Measurements from ENCODE around the gene TMPRSS12. TPM values are rescaled to one million over a fixed set of nuclear protein-coding genes. Genes with fewer than 3 reads are reported as not detected.

TMPRSS12 gene
- total and polyA plus RNA-seq, 9 of the 15 experiments (the other 6 are each of a cell fraction or from before 2014, with no cell fraction given) = 0.04 TPM; not detected in 8

DNA sequence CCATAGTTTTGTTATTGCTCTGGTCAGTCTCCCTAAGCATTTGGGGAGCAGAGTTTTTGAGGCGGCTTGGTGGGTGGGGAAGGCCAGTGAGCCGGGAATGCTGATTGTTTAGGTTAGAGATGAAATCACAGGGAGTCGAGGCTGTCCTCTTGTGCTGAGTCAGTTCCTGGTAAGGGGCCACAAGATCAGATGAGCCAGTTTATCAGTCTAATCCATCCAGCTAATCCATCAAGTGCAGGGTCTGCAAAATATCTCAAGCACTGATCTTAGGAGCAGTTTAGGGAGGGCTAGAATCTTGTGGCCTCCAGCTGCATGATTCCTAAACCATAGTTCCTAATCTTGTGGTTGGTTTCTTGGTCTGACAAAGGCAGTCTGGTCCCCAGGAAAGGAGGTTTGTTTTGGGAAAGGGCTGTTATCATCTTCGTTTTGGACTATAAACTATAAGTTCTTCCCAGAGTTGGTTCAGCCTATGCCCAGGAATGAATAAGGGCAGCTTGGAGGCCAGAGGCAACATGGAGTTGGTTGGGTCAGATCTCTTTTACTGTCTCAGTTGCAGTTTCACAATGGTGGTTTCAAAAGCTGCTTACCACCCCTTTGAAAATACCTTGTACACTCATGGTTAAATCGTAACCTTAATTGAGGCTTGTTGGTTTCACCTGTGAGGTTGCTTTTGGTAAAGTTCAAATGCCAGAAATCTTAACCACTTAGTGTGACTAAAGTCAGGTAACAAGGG, 76.0 kb downstream of the TMPRSS12 start (continued):
- no peak for TF ChIP-seq ZNF551 (CRISPR knock-in tag; IDR thresholded peaks at IDR 0.05)
- TF ChIP-seq ZNF23 (CRISPR knock-in tag; IDR thresholded peaks at IDR 0.05) = no peak
- TF ChIP-seq HDAC6 (IDR thresholded peaks at IDR 0.05; ENCODE audit: low read depth, low read length) = no peak
- no peak for TF ChIP-seq HDAC1 (IDR thresholded peaks at IDR 0.05)
- TF ChIP-seq BDP1 (IDR thresholded peaks at IDR 0.05; ENCODE audit: insufficient read depth, insufficient read length) = no peak
- TF ChIP-seq ZNF253 (CRISPR knock-in tag; conservative IDR thresholded peaks at IDR 0.05) = no peak
- TF ChIP-seq, protein P1, sequence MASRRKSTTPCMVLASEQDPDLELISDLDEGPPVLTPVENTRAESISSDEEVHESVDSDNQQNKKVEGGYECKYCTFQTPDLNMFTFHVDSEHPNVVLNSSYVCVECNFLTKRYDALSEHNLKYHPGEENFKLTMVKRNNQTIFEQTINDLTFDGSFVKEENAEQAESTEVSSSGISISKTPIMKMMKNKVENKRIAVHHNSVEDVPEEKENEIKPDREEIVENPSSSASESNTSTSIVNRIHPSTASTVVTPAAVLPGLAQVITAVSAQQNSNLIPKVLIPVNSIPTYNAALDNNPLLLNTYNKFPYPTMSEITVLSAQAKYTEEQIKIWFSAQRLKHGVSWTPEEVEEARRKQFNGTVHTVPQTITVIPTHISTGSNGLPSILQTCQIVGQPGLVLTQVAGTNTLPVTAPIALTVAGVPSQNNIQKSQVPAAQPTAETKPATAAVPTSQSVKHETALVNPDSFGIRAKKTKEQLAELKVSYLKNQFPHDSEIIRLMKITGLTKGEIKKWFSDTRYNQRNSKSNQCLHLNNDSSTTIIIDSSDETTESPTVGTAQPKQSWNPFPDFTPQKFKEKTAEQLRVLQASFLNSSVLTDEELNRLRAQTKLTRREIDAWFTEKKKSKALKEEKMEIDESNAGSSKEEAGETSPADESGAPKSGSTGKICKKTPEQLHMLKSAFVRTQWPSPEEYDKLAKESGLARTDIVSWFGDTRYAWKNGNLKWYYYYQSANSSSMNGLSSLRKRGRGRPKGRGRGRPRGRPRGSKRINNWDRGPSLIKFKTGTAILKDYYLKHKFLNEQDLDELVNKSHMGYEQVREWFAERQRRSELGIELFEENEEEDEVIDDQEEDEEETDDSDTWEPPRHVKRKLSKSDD (conservative IDR thresholded peaks at IDR 0.05; ENCODE audit: low read length) = no peak
- no peak for TF ChIP-seq CREM (IDR thresholded peaks at IDR 0.05; ENCODE audit: low read depth)
- TF ChIP-seq, protein P2, sequence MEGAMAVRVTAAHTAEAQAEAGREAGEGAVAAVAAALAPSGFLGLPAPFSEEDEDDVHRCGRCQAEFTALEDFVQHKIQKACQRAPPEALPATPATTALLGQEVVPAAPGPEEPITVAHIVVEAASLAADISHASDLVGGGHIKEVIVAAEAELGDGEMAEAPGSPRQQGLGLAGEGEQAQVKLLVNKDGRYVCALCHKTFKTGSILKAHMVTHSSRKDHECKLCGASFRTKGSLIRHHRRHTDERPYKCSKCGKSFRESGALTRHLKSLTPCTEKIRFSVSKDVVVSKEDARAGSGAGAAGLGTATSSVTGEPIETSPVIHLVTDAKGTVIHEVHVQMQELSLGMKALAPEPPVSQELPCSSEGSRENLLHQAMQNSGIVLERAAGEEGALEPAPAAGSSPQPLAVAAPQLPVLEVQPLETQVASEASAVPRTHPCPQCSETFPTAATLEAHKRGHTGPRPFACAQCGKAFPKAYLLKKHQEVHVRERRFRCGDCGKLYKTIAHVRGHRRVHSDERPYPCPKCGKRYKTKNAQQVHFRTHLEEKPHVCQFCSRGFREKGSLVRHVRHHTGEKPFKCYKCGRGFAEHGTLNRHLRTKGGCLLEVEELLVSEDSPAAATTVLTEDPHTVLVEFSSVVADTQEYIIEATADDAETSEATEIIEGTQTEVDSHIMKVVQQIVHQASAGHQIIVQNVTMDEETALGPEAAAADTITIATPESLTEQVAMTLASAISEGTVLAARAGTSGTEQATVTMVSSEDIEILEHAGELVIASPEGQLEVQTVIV (CRISPR knock-in tag; IDR thresholded peaks at IDR 0.05; ENCODE audit: borderline replicate concordance) = no peak
- TF ChIP-seq MTA1 (IDR thresholded peaks at IDR 0.05; ENCODE audit: borderline replicate concordance) = no peak
- TF ChIP-seq, protein P3, sequence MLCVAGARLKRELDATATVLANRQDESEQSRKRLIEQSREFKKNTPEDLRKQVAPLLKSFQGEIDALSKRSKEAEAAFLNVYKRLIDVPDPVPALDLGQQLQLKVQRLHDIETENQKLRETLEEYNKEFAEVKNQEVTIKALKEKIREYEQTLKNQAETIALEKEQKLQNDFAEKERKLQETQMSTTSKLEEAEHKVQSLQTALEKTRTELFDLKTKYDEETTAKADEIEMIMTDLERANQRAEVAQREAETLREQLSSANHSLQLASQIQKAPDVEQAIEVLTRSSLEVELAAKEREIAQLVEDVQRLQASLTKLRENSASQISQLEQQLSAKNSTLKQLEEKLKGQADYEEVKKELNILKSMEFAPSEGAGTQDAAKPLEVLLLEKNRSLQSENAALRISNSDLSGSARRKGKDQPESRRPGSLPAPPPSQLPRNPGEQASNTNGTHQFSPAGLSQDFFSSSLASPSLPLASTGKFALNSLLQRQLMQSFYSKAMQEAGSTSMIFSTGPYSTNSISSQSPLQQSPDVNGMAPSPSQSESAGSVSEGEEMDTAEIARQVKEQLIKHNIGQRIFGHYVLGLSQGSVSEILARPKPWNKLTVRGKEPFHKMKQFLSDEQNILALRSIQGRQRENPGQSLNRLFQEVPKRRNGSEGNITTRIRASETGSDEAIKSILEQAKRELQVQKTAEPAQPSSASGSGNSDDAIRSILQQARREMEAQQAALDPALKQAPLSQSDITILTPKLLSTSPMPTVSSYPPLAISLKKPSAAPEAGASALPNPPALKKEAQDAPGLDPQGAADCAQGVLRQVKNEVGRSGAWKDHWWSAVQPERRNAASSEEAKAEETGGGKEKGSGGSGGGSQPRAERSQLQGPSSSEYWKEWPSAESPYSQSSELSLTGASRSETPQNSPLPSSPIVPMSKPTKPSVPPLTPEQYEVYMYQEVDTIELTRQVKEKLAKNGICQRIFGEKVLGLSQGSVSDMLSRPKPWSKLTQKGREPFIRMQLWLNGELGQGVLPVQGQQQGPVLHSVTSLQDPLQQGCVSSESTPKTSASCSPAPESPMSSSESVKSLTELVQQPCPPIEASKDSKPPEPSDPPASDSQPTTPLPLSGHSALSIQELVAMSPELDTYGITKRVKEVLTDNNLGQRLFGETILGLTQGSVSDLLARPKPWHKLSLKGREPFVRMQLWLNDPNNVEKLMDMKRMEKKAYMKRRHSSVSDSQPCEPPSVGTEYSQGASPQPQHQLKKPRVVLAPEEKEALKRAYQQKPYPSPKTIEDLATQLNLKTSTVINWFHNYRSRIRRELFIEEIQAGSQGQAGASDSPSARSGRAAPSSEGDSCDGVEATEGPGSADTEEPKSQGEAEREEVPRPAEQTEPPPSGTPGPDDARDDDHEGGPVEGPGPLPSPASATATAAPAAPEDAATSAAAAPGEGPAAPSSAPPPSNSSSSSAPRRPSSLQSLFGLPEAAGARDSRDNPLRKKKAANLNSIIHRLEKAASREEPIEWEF (CRISPR knock-in tag; IDR thresholded peaks at IDR 0.05) = no peak
- no peak for TF ChIP-seq NFYB (IDR thresholded peaks at IDR 0.05; ENCODE audit: extremely low read depth, insufficient read length)
- TF ChIP-seq C11orf30 (IDR thresholded peaks at IDR 0.05; ENCODE audit: low read depth) = peak; percentile 61
- TF ChIP-seq, protein P4, sequence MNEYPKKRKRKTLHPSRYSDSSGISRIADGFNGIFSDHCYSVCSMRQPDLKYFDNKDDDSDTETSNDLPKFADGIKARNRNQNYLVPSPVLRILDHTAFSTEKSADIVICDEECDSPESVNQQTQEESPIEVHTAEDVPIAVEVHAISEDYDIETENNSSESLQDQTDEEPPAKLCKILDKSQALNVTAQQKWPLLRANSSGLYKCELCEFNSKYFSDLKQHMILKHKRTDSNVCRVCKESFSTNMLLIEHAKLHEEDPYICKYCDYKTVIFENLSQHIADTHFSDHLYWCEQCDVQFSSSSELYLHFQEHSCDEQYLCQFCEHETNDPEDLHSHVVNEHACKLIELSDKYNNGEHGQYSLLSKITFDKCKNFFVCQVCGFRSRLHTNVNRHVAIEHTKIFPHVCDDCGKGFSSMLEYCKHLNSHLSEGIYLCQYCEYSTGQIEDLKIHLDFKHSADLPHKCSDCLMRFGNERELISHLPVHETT (CRISPR knock-in tag; conservative IDR thresholded peaks at IDR 0.05 in 1 of 2, IDR thresholded peaks at IDR 0.05 in 1 of 2) = no peak
